ENCODE results near the gene ARHGAP12.

Gene ARHGAP12

DNA sequence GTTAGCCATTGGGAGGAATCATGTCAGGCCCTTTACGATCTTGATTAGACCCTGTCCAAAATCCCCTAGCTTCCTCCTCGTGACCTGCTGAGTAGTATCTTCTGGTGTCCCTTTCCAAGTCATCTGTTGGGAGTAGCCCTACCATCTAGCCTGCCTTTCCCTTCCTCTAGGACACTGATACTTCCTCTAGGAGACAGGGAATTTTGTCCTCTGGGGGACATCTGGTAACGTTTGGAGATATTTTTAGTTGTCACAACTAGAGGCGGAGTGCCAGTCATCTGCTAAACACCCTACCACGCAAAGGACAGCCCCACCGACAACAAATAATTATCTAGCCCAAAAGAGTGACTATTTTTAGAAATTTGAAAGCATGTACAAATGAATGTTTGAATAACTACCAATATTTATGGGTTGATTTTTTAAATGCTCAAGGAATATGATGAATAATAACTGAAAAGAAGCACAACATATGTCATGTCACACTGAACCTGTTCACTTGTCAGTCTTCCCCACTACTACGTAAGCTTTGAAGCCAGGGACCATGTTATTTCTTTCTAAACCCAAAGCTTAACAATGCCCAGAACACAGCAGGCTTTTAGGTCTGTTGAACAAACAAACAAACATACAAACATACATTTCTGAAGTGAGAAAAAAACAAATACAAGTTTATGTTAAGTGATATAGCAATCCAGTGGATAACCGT, 105.9 kb downstream of the ARHGAP12 start:
- Histone ChIP-seq H3K9me3 (ENCODE audit: control insufficient read depth, insufficient read depth, low read length) (no peaks in the 10 kb centered on the region), H3K9ac (ENCODE audit: low read depth, low read length) (no peak overlapping the region), H3K36me3 (ENCODE audit: insufficient read depth, low read length) (no peaks in the 10 kb centered on the region), H3K4me1 (ENCODE audit: insufficient read depth, low read length) (no peaks in the 10 kb centered on the region)

DNA sequence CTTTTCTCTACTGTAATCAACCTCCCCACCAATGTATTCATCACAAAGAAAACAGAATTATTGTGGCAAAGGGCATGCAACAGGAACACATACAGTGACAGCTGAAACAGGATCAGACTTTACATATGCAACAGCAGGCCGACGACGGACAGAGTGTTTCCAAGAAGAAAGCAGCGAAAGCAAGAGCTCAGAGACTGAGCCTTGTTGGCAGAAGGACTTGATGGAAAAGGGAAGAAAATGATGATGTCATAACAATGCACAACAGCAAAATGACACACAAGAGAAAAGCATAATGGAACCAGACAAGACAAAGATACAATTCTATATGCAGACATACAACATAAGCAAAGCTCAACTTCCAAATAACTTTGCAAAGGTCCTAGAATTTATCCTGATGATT, 106.5 kb downstream of the ARHGAP12 start:
- Histone ChIP-seq H3K9me3 (ENCODE audit: control insufficient read depth, insufficient read depth, low read length) (no peaks in the 10 kb centered on the region), H3K9ac (ENCODE audit: low read depth, low read length) (no peak overlapping the region), H3K36me3 (ENCODE audit: insufficient read depth, low read length) (no peaks in the 10 kb centered on the region), H3K4me1 (ENCODE audit: insufficient read depth, low read length) (no peaks in the 10 kb centered on the region)

DNA sequence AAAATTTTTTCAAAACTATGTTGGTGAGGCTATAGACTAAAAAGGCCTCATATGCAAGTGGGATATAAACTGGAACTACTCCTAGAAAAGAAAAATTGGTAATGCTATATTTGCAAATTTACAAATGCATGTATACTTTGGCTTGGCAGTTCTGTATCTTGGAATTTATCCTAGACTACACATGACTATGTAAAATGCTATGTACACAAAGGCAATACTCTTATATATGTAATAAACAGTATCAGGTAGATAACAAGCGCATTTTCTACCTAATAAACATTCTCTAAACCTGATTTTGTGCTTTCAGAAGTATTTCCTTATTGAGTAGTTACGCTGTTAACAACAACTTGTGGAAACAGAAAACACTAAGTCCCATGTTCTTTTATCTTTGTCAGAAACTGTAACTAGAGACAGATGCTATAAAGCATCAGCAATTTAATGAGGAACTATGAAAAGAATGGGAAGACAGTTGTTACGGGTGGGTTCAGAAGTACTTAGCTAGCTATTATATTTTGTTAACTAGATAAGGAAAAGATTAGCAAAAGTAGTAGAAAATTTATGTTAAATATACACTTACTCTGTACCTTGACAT, 107.8 kb downstream of the ARHGAP12 start:
- no peaks in the 10 kb centered on the region for H3K36me3 ChIP-seq (ENCODE audit: insufficient read depth, low read length)
- no peaks in the 10 kb centered on the region for H3K9me3 ChIP-seq (ENCODE audit: control insufficient read depth, insufficient read depth, low read length)
- H3K9ac ChIP-seq (ENCODE audit: low read depth, low read length): no peak overlapping the region
- H3K4me1 ChIP-seq (ENCODE audit: insufficient read depth, low read length): no peaks in the 10 kb centered on the region

DNA sequence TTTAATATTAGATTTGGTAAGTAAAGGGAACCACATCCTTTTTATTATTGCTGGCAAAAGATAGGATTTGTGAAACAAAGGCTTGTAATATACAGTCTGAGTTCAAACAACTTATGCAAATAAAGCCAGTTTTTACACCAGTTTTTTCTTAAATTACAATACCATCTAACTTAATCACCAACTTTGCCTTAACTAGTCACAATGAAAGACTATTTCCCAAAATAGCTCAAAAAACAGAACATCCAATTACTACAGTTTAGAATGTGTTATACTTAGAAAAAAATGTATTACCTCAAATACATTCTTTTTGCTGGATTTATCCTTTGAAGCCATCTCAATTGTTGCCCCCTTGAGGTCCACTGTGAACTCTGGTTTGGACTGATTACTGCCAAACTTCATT, 108.5 kb downstream of the ARHGAP12 start:
- Histone ChIP-seq H3K9me3 (ENCODE audit: control insufficient read depth, insufficient read depth, low read length) (no peaks in the 10 kb centered on the region), H3K4me1 (ENCODE audit: insufficient read depth, low read length) (no peaks in the 10 kb centered on the region), H3K36me3 (ENCODE audit: insufficient read depth, low read length) (no peaks in the 10 kb centered on the region), H3K9ac (ENCODE audit: low read depth, low read length) (no peak overlapping the region)

DNA sequence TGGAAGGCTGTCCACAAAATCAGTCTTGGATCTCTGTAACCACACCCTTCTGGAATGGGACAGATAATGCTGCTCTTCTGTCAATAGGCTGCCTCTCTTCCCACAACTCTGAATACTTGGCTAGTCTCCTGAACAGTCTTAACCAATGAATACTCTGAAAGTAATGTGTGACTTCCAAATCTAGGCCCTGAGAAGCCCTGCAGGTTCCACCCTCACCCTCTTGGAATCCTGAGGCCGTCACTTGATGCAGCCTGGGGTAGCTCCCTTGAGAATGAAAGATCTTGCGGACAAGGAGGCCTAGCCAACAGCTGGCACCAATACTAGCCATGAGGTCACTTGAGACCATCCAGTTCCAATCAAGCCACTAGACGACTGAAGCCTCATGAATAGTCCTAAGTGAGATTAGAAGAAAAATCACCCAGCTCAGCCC, 109.2 kb downstream of the ARHGAP12 start:
- no peaks in the 10 kb centered on the region for H3K9me3 ChIP-seq (ENCODE audit: control insufficient read depth, insufficient read depth, low read length)
- H3K9ac ChIP-seq (ENCODE audit: low read depth, low read length): no peak overlapping the region
- no peaks in the 10 kb centered on the region for H3K36me3 ChIP-seq (ENCODE audit: insufficient read depth, low read length)
- H3K4me1 ChIP-seq (ENCODE audit: insufficient read depth, low read length): no peaks in the 10 kb centered on the region

DNA sequence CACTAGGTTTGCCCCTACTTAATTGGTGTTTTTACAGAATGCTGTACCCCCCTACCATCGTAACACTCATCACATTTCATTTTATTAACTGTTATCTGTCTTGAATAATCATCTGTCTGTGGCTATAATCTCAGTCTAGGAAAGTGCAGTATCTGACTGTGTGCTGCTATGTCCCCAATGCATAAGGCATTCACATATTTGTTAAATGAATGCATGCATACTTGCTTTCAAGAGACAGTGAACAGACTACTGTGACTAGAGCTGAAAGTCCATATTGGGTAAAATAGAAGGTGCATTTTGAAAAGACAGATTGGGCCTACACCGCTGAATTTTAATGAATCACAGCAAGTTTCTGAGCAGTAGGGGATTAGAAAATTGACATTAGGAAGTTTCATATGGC, 112.3 kb downstream of the ARHGAP12 start:
- Histone ChIP-seq H3K9me3 (ENCODE audit: control insufficient read depth, insufficient read depth, low read length) (no peaks in the 10 kb centered on the region), H3K9ac (ENCODE audit: low read depth, low read length) (no peak overlapping the region), H3K36me3 (ENCODE audit: insufficient read depth, low read length) (no peaks in the 10 kb centered on the region), H3K4me1 (ENCODE audit: insufficient read depth, low read length) (no peaks in the 10 kb centered on the region)

DNA sequence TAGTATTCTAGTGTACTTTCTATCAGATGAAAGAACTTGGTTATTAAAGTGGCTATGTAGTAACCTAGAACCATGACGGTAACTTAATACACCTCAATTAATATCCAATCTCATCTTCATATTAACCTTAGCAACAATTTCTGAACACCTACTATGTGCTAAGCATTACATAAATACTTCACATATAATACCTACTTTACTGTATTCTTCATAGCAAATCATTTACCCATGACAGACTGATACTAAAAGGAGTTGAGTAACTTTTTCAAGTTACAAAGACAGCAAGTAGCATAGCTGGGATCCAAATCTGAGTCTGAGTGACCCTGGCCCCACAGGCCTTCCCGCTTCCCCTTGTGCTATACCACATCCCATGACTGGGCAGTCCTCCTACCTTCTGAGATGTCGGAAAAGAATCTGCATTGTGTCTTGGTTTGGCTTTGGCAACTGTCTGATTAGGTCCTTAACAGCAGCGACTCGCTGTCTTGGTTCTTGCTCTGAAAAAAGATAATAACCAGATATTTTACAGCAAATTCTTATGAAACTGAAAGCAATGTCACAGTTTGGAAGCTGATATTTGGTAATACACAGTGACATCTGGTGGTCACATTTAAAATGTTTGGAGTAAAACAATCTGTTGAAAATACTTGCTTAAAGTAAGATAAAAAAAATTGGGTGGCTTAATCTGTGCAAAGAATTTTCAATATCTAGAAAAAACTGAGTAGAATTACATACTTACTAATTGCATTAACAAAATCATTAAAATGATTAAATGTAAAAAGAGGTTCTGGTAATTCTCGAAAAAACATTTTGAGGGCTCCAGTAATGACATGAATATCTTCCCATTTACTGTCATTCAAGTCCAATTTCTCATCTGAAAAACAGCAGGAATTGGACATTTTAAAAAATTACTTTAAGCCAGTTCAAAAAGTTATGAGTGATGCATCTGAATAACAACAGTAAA, 120.1 kb downstream of the ARHGAP12 start:
- H3K4me1 ChIP-seq (ENCODE audit: insufficient read depth, low read length): no peaks in the 10 kb centered on the region
- H3K36me3 ChIP-seq (ENCODE audit: insufficient read depth, low read length): peaks cover 4% of the 10 kb centered on the region; the same call in 1 of the 2 replicates
- no peak overlapping the region for H3K9ac ChIP-seq (ENCODE audit: low read depth, low read length)
- no peaks in the 10 kb centered on the region for H3K9me3 ChIP-seq (ENCODE audit: control insufficient read depth, insufficient read depth, low read length)

DNA sequence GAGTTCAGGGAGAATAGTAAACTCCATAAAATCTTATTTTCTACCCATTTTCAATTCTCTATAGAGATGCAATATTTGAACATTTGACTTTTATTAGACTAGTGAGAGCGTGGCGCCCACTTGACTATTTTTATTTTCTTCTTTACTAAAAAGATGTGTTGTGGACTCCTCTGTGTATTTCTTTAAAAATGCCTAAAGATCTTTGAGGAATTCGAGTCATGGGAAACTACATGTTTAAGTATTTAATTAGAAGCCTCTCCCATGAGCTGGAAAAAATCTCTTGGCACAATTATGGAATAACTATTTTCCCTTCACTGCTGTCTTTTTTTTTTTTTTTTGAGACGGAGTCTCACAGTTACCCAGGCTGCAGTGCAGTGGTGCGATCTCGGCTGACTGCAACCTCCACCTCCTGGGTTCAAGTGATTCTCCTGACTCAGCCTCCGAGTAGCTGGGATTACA, 124.2 kb downstream of the ARHGAP12 start:
- Histone ChIP-seq H3K9me3 (ENCODE audit: control insufficient read depth, insufficient read depth, low read length) (no peaks in the 10 kb centered on the region), H3K9ac (ENCODE audit: low read depth, low read length) (no peak overlapping the region), H3K36me3 (ENCODE audit: insufficient read depth, low read length) (peaks cover 3% of the 10 kb centered on the region; the same call in 1 of the 2 replicates), H3K4me1 (ENCODE audit: insufficient read depth, low read length) (no peaks in the 10 kb centered on the region)

DNA sequence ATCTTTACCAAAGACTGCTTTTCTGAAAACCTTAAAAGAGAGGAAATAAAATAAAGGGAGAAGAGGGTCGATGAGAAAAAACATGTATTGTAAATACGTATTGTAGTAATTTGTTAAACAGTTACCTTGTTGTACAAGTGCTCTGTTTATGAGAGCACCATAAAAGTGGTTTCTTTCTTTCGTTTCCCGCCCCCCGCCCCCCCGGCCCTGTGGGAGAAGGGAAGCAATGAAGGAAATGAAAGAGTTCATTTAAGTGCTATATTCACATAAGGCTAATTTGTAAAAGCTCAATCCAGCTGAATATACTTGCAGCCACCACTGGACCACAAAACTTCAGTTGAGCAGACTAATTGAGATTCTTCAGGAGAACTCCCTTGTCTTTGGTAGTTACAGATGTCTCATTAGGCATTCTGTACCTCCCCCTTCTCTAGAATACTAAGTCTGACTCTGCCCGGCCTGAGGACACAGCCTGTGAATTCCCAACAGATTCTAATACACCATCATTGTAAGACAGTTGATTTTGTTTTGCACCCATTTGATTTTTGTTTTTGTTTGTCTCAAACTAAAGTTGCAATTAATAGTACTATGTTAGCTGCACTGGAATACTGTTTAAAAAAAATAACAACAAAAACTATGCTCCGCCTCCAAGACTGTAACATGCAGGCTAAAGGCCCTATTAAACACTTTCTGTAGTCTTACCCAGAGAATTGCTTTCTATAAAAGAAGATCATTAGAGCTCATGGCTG, 124.9 kb downstream of the ARHGAP12 start:
- no peak overlapping the region for H3K9ac ChIP-seq (ENCODE audit: low read depth, low read length)
- no peaks in the 10 kb centered on the region for H3K9me3 ChIP-seq (ENCODE audit: control insufficient read depth, insufficient read depth, low read length)
- peaks cover 3% of the 10 kb centered on the region; the same call in 1 of the 2 replicates for H3K36me3 ChIP-seq (ENCODE audit: insufficient read depth, low read length)
- no peaks in the 10 kb centered on the region for H3K4me1 ChIP-seq (ENCODE audit: insufficient read depth, low read length)

DNA sequence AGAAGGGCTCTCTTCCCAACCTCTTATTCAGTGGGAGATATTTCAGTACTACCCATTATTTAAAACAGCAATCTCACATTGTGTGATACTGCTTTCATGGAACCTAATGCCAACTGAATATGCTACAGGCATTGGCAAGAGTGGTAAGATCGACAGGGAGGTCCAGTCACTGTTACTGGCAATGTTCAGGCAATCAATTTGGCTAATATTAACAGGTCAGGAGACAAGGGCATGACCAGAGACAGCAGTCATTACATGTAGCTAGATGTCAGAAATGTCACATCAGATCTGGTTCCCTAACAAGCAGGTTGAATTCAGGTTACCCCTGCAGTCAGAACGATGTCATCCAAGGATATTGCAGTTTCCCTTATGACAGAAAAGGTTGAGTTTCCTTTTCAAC, 129.4 kb downstream of the ARHGAP12 start:
- H3K9me3 ChIP-seq (ENCODE audit: control insufficient read depth, insufficient read depth, low read length): no peaks in the 10 kb centered on the region
- H3K9ac ChIP-seq (ENCODE audit: low read depth, low read length): no peak overlapping the region
- H3K36me3 ChIP-seq (ENCODE audit: insufficient read depth, low read length): no peaks in the 10 kb centered on the region
- no peaks in the 10 kb centered on the region for H3K4me1 ChIP-seq (ENCODE audit: insufficient read depth, low read length)

DNA sequence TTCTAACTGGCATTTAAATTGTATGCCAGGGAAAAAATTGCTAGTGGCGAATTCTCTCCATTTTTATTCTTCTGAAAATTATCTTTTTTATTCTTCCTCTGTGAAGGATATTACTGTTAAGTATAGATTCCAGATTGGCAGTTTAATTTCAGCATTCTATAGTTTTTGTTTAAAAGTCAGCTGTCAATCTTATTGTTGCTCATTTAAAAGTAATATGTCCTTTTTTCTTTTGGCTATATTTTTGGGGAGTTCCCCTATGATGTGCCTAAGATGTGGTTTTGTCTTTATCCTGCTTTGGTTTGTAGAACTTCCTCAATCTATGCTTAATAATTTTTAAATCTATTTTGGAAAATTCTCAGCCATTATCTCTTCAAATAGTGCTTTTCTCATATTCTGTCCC, 135.9 kb downstream of the ARHGAP12 start:
- no peaks in the 10 kb centered on the region for H3K36me3 ChIP-seq (ENCODE audit: insufficient read depth, low read length)
- H3K9ac ChIP-seq (ENCODE audit: low read depth, low read length): no peak overlapping the region
- no peaks in the 10 kb centered on the region for H3K9me3 ChIP-seq (ENCODE audit: control insufficient read depth, insufficient read depth, low read length)
- no peaks in the 10 kb centered on the region for H3K4me1 ChIP-seq (ENCODE audit: insufficient read depth, low read length)

DNA sequence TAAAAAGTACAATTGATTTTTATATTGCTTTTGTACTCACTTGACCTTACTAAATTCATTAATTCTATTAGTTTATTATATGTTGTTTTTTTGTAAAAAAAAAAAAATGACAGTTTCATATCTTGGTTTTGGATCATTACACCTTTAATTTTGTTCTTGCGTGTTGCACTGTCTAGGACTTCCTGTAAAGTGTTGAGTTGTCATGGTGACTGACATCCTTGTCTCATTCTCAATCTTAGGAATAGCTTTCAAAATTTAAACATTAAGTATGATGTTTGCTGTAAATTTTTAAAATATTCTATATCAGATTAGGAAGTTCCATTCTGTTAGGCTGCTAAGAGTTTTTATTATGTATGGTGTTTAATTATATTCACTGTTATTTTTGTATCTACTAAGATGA, 139.1 kb downstream of the ARHGAP12 start:
- Histone ChIP-seq H3K9me3 (ENCODE audit: control insufficient read depth, insufficient read depth, low read length) (no peaks in the 10 kb centered on the region), H3K9ac (ENCODE audit: low read depth, low read length) (no peak overlapping the region), H3K36me3 (ENCODE audit: insufficient read depth, low read length) (no peaks in the 10 kb centered on the region), H3K4me1 (ENCODE audit: insufficient read depth, low read length) (no peaks in the 10 kb centered on the region)

DNA sequence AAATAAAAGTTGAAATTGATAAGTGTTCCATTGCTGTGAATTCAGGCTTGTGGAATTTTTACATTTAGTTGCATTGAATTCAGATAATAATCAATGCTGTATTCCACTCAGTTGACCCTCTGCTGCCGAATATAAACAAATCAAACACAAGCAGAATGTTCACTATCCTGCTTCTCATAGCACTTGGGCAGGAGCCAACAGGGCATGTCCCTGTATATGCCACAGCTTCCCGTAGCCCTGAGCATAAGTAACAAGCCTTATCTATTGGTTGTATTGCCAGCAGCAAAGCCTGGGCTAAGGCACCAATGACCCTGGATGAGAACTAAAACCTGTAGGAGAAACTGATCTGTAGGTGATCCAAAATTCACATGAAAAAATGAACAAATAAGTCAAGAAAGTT, 145.9 kb downstream of the ARHGAP12 start:
- no peaks in the 10 kb centered on the region for H3K9me3 ChIP-seq (ENCODE audit: control insufficient read depth, insufficient read depth, low read length)
- H3K4me1 ChIP-seq (ENCODE audit: insufficient read depth, low read length): no peaks in the 10 kb centered on the region
- H3K9ac ChIP-seq (ENCODE audit: low read depth, low read length): no peak overlapping the region
- no peaks in the 10 kb centered on the region for H3K36me3 ChIP-seq (ENCODE audit: insufficient read depth, low read length)

DNA sequence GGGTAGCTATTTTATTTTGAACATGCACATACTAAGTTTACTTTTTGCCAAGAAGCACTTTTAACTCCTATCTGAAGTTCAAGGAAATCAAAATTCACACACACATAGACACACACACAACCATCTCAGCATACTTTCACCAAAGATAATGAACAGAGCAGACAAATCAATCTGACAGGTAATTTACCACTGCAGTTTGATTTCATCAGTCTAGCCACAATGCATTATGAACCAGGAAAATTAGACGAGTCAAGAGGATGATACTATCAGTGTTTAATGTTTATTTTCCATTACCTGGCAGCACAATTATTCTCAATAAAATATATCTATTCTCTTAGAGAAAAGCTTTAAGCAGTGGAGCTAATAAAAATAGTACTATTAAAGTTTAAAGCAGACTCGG, 147.9 kb downstream of the ARHGAP12 start:
- no peaks in the 10 kb centered on the region; the same call in 1 of the 2 replicates for H3K36me3 ChIP-seq (ENCODE audit: insufficient read depth, low read length)
- H3K4me1 ChIP-seq (ENCODE audit: insufficient read depth, low read length): no peaks in the 10 kb centered on the region
- H3K9me3 ChIP-seq (ENCODE audit: control insufficient read depth, insufficient read depth, low read length): peaks cover 4% of the 10 kb centered on the region; the same call in 1 of the 2 replicates
- no peak overlapping the region for H3K9ac ChIP-seq (ENCODE audit: low read depth, low read length)

All from ES-I3 (cell line).